GM12878 (cell line): ENCODE results near the gene CAMLG. TPM values are rescaled to one million over a fixed set of nuclear protein-coding genes. Genes with fewer than 3 reads are reported as not detected.

Experiments used
- ATF3 ChIP-seq: IDR thresholded peaks from 2 replicates; pipeline ENCODE4 v1.6.1; 2011; ENCODE audit warnings: low read depth, mild to moderate bottlenecking, low read length, moderate library complexity, borderline replicate concordance; ENCODE audit errors: extremely low read depth
- CBX3 ChIP-seq: fragments of 200-600 bp; sonication (generic); IDR thresholded peaks from 2 replicates; pipeline ENCODE4 v1.6.1; 2016; ENCODE audit warnings: low read depth, borderline replicate concordance
- CHD2 ChIP-seq: IDR thresholded peaks from 2 replicates; pipeline ENCODE4 v1.6.1; 2011; ENCODE audit warnings: low read depth, low read length, improper control_type of control experiment, borderline replicate concordance
- CHD4 ChIP-seq: fragments of 200-600 bp; sonication (generic); IDR thresholded peaks from 2 replicates; pipeline ENCODE4 v1.6.1; 2016; ENCODE audit warnings: mild to moderate bottlenecking
- CREB1 ChIP-seq: IDR thresholded peaks from 2 replicates; pipeline ENCODE4 v1.6.1; 2012; ENCODE audit warnings: low read depth, mild to moderate bottlenecking, inconsistent platforms
- DPF2 ChIP-seq: fragments of 450-650 bp; IDR thresholded peaks from 2 replicates; pipeline ENCODE4 v1.6.1; 2017; ENCODE audit warnings: mild to moderate bottlenecking
- ESRRA ChIP-seq: IDR thresholded peaks from 2 replicates; pipeline ENCODE4 v1.6.1; 2012; ENCODE audit warnings: mild to moderate bottlenecking, low read length, improper control_type of control experiment
- HCFC1 ChIP-seq: fragments of 150-350 bp; IDR thresholded peaks from 2 replicates; pipeline ENCODE4 v1.6.1; 2014; ENCODE audit warnings: low read length
- JUND ChIP-seq: IDR thresholded peaks from 2 replicates; pipeline ENCODE4 v1.6.1; 2012; ENCODE audit warnings: low read depth, mild to moderate bottlenecking, low read length, improper control_type of control experiment, moderate library complexity
- MTA3 ChIP-seq: IDR thresholded peaks from 2 replicates; pipeline ENCODE4 v1.6.1; 2012; ENCODE audit warnings: low read length, inconsistent platforms, borderline replicate concordance
- NKRF ChIP-seq: fragments of 450-650 bp; conservative IDR thresholded peaks from 2 replicates; pipeline ENCODE4 v1.6.1; 2017; ENCODE audit warnings: mild to moderate bottlenecking, moderate library complexity
- NR2C2 ChIP-seq: IDR thresholded peaks from 2 replicates; pipeline ENCODE4 v1.6.1; 2011; ENCODE audit warnings: borderline replicate concordance, low read depth; ENCODE audit not compliant: control insufficient read depth, insufficient read length
- NR2F1 ChIP-seq: fragments of 450-650 bp; conservative IDR thresholded peaks from 2 replicates; pipeline ENCODE4 v1.6.1; 2017; ENCODE audit warnings: mild to moderate bottlenecking
- PAX5 ChIP-seq: IDR thresholded peaks from 2 replicates; pipeline ENCODE4 v1.6.1; 2011; ENCODE audit warnings: low read depth, low read length, borderline replicate concordance
- PML ChIP-seq: IDR thresholded peaks from 2 replicates; pipeline ENCODE4 v1.6.1; 2012; ENCODE audit warnings: low read length, inconsistent platforms
- RCOR1 ChIP-seq: conservative IDR thresholded peaks from 2 replicates; pipeline ENCODE4 v1.6.1; 2012; ENCODE audit warnings: low read depth, low read length, improper control_type of control experiment
- SUPT20H ChIP-seq: IDR thresholded peaks from 2 replicates; pipeline ENCODE4 v1.6.1; 2011; ENCODE audit warnings: low read depth, mild to moderate bottlenecking, low read length, moderate library complexity, borderline replicate concordance; ENCODE audit not compliant: control insufficient read depth
- TAF1 ChIP-seq: IDR thresholded peaks from 2 replicates; pipeline ENCODE4 v1.6.1; 2011; ENCODE audit warnings: mild to moderate bottlenecking, low read depth, low read length, borderline replicate concordance
- TCF3 ChIP-seq: IDR thresholded peaks from 2 replicates; pipeline ENCODE4 v1.6.1; 2012; ENCODE audit warnings: low read depth, mild to moderate bottlenecking, low read length, borderline replicate concordance; ENCODE audit not compliant: insufficient read depth
- WRNIP1 ChIP-seq: IDR thresholded peaks from 2 replicates; pipeline ENCODE4 v1.6.1; 2011; ENCODE audit warnings: low read depth, low read length, improper control_type of control experiment, borderline replicate concordance
- YBX1 ChIP-seq: fragments of 450-650 bp; IDR thresholded peaks from 2 replicates; pipeline ENCODE4 v1.6.1; 2016; ENCODE audit warnings: antibody characterized with exemption
- ZNF217 ChIP-seq: fragments of 450-650 bp; IDR thresholded peaks from 2 replicates; pipeline ENCODE4 v1.6.1; 2017; ENCODE audit warnings: antibody characterized with exemption, mild to moderate bottlenecking
- polyA plus RNA-seq, 11 experiments: library from polyadenylated mRNA; depleted of rRNA in 4 of 11; unstranded in 6 of 11; stranded (reverse) in 5 of 11; fragments of >200 nt; fragmentation: Nextera tagmentation in 4 of 11; fragmentation: Illumina TruSeq in 1 of 11; extraction: Ambion mirVana in 4 of 11; extraction: Trizol in 1 of 11; gene quantifications; 1 replicate in 1 of 11; 2 replicates in 10 of 11; pipeline versions ENCODE4 v1.2.1 to v1.2.3, GENCODE V29; 2011 to 2016; ENCODE audit warnings: inconsistent platforms in 2 of 11, missing spikeins in 2 of 11, low read depth in 1 of 11
- total RNA-seq, 4 experiments: library from RNA; depleted of rRNA in 3 of 4; stranded (reverse); fragments of >200 nt in 3 of 4; fragmentation: Illumina TruSeq in 1 of 4; extraction: Trizol in 1 of 4; gene quantifications; 2 replicates each; pipeline versions ENCODE4 v1.2.1 to v1.2.3, GENCODE V29; 2013 to 2021
- TF ChIP-seq, protein P1 (sequence below): IDR thresholded peaks from 2 replicates; pipeline ENCODE4 v1.6.1; 2011; ENCODE audit warnings: borderline replicate concordance, low read depth, mild to moderate bottlenecking, moderate library complexity, low read length; ENCODE audit not compliant: insufficient read depth, poor library complexity, severe bottlenecking
- TF ChIP-seq, protein P2 (sequence below): IDR thresholded peaks from 2 replicates; pipeline ENCODE4 v1.6.1; 2012; ENCODE audit warnings: low read depth, low read length, improper control_type of control experiment
- TF ChIP-seq, protein P3 (sequence below): IDR thresholded peaks from 2 replicates; pipeline ENCODE4 v1.6.1; 2011; ENCODE audit warnings: mild to moderate bottlenecking, low read depth, low read length, moderate library complexity; ENCODE audit not compliant: insufficient replicate concordance

Gene CAMLG
- total and polyA plus RNA-seq, 10 of the 15 experiments (the other 5 are each of a cell fraction or from before 2014, with no cell fraction given), result 18.5 to 51.7 (median 25.5) TPM

- TF ChIP-seq, protein P1, sequence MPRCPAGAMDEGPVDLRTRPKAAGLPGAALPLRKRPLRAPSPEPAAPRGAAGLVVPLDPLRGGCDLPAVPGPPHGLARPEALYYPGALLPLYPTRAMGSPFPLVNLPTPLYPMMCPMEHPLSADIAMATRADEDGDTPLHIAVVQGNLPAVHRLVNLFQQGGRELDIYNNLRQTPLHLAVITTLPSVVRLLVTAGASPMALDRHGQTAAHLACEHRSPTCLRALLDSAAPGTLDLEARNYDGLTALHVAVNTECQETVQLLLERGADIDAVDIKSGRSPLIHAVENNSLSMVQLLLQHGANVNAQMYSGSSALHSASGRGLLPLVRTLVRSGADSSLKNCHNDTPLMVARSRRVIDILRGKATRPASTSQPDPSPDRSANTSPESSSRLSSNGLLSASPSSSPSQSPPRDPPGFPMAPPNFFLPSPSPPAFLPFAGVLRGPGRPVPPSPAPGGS, result peak; percentile 14
- TF ChIP-seq RCOR1 (no peak), JUND (no peak; the same call in 1 of the 2 replicates), YBX1 (no peak), ESRRA (peak; percentile 54; the same call in 1 of the 2 replicates), CREB1 (peak; percentile 69), ZNF217 (no peak), NR2F1 (peak; percentile 48; the same call in 1 of the 2 replicates), CHD2 (no peak), TCF3 (peak; percentile 44; the same call in 1 of the 2 replicates), CBX3 (no peak), DPF2 (peak; percentile 57), NR2C2 (no peak), CHD4 (no peak), PAX5 (peak; percentile 89; the same call in 1 of the 2 replicates), SUPT20H (no peak), PML (peak; percentile 79), ATF3 (no peak), TAF1 (peak; percentile 91), NKRF (peak; percentile 87), HCFC1 (peak; percentile 75), MTA3 (no peak), WRNIP1 (no peak)
- TF ChIP-seq, protein P2, sequence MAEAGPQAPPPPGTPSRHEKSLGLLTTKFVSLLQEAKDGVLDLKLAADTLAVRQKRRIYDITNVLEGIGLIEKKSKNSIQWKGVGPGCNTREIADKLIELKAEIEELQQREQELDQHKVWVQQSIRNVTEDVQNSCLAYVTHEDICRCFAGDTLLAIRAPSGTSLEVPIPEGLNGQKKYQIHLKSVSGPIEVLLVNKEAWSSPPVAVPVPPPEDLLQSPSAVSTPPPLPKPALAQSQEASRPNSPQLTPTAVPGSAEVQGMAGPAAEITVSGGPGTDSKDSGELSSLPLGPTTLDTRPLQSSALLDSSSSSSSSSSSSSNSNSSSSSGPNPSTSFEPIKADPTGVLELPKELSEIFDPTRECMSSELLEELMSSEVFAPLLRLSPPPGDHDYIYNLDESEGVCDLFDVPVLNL, result no peak
- TF ChIP-seq, protein P3, sequence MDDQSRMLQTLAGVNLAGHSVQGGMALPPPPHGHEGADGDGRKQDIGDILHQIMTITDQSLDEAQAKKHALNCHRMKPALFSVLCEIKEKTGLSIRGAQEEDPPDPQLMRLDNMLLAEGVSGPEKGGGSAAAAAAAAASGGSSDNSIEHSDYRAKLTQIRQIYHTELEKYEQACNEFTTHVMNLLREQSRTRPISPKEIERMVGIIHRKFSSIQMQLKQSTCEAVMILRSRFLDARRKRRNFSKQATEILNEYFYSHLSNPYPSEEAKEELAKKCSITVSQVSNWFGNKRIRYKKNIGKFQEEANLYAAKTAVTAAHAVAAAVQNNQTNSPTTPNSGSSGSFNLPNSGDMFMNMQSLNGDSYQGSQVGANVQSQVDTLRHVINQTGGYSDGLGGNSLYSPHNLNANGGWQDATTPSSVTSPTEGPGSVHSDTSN, result no peak
Observed at GRCh38 chr5:134758504-134759341, 20.4 kb downstream of the CAMLG start, which contains the start of gene DDX46 (continued).
